HG03280 (cell line): ENCODE data around the gene PLCB4.
A peak's percentile ranks its signal among the peaks of the same experiment; 100 is the strongest.

Experiments used
- ATAC-seq: cut with Tn5 transposase; IDR thresholded peaks from one replicate; pipeline ENCODE4 v1.9.1; 2021; ENCODE audit warnings: mild to moderate bottlenecking, moderate library complexity; ENCODE audit not compliant: unreplicated experiment

PLCB4 gene

GRCh38 chr20:9507544-9508239 lies 438.8 kb downstream of the PLCB4 start:
- ATAC-seq = no peak

GRCh38 chr20:9508240-9508661 lies 439.4 kb downstream of the PLCB4 start:
- no peak for ATAC-seq

GRCh38 chr20:9508696-9509178 lies 439.9 kb downstream of the PLCB4 start:
- no peak for ATAC-seq

- ATAC-seq = no peak
These were observed 440.4 kb downstream of the PLCB4 start for GRCh38 chr20:9509246-9509645.

GRCh38 chr20:9510911-9511310 lies 442.0 kb downstream of the PLCB4 start:
- ATAC-seq = no peak

GRCh38 chr20:9514072-9514460 lies 445.2 kb downstream of the PLCB4 start:
- ATAC-seq = peak; percentile 12

GRCh38 chr20:9514461-9515213 lies 445.8 kb downstream of the PLCB4 start, which contains the start of gene LAMP5:
TSS of gene LAMP5 (plus strand) at chr20:9514590. CDS start at chr20:9514853, 263 bp downstream.
- ATAC-seq = peak; percentile 49

GRCh38 chr20:9515214-9515585 lies 446.3 kb downstream of the PLCB4 start:
- ATAC-seq = no peak

GRCh38 chr20:9515741-9516233 lies 446.9 kb downstream of the PLCB4 start:
- no peak for ATAC-seq

GRCh38 chr20:9516234-9516871 lies 447.5 kb downstream of the PLCB4 start:
- ATAC-seq = no peak

GRCh38 chr20:9517297-9518162 lies 448.6 kb downstream of the PLCB4 start:
- no peak for ATAC-seq

- ATAC-seq = no peak
These were observed 449.8 kb downstream of the PLCB4 start for GRCh38 chr20:9518576-9519175.

GRCh38 chr20:9520086-9520485 lies 451.2 kb downstream of the PLCB4 start:
- no peak for ATAC-seq

- no peak for ATAC-seq
These were observed 454.7 kb downstream of the PLCB4 start for GRCh38 chr20:9523636-9524035.
